Bronchial epithelial cell (primary cell): ENCODE data around the gene HOXB2. TPM values are rescaled to one million over a fixed set of nuclear protein-coding genes. Genes with fewer than 3 reads are reported as not detected.
A peak's percentile ranks its signal among the peaks of the same experiment; 100 is the strongest.

Experiments
- DNase-seq: peaks from one replicate; pipeline ENCODE4 v3.0.0-alpha.2; 2010; ENCODE audit warnings: low read depth
- FAIRE-seq: peaks from 2 replicates; lab custom pipeline; 2011; peaks lifted over from hg19 to GRCh38; lab: Jason Lieb, UNC
- H3K27me3 ChIP-seq: 2 replicates; pipeline ENCODE4 v1.5.1; 2011; ENCODE audit warnings: low read length; ENCODE audit not compliant: control insufficient read depth, insufficient read depth
- H3K36me3 ChIP-seq: 2 replicates; pipeline ENCODE4 v1.5.1; 2011; ENCODE audit warnings: low read length; ENCODE audit not compliant: control insufficient read depth, insufficient read depth
- H3K4me3 ChIP-seq: 2 replicates; pipeline ENCODE4 v1.5.1; 2011; ENCODE audit warnings: mild to moderate bottlenecking, low read depth, low read length, control low read depth
- CTCF ChIP-seq: IDR thresholded peaks from 2 replicates; pipeline ENCODE4 v1.5.1; 2011; ENCODE audit warnings: mild to moderate bottlenecking, moderate library complexity, low read length, control low read depth, inconsistent platforms; ENCODE audit not compliant: insufficient read depth, severe bottlenecking
- total RNA-seq: library from RNA; depleted of rRNA; stranded (reverse); fragments of >200 nt; gene quantifications from 2 replicates; pipeline ENCODE4 v1.2.1, GENCODE V29; 2014

Gene HOXB2
- total RNA-seq, 1 donor from 2014 or later: not detected

- DNase-seq (no peak), FAIRE-seq (no peak)
- TF ChIP-seq CTCF: peak; percentile 17
- peaks cover 70% of the 10 kb centered on the region for H3K27me3 ChIP-seq
- H3K36me3 ChIP-seq: no peaks in the 10 kb centered on the region
- no peak overlapping the region for H3K4me3 ChIP-seq
Measured at GRCh38 chr17:48550502-48551213, 5.7 kb upstream of the HOXB2 start.

- no peak for FAIRE-seq
- Histone ChIP-seq H3K36me3 (no peaks in the 10 kb centered on the region), H3K4me3 (no peak overlapping the region), H3K27me3 (peaks cover 75% of the 10 kb centered on the region)
- no peak for DNase-seq
- TF ChIP-seq CTCF: no peak
Measured at GRCh38 chr17:48549914-48550501, 5.1 kb upstream of the HOXB2 start.

- DNase-seq: no peak
- Histone ChIP-seq H3K36me3 (no peaks in the 10 kb centered on the region), H3K4me3 (no peak overlapping the region), H3K27me3 (peaks cover 73% of the 10 kb centered on the region)
- FAIRE-seq: no peak
- TF ChIP-seq CTCF: no peak
Measured at GRCh38 chr17:48549281-48549630, 4.3 kb upstream of the HOXB2 start.

GRCh38 chr17:48548523-48549280 is 3.8 kb upstream of the HOXB2 start:
- DNase-seq: no peak
- Histone ChIP-seq H3K4me3 (no peak overlapping the region), H3K27me3 (peaks cover 73% of the 10 kb centered on the region), H3K36me3 (no peaks in the 10 kb centered on the region)
- no peak for TF ChIP-seq CTCF
- no peak for FAIRE-seq

GRCh38 chr17:48547808-48548522 is 3.1 kb upstream of the HOXB2 start:
- Histone ChIP-seq H3K4me3 (no peak overlapping the region), H3K36me3 (no peaks in the 10 kb centered on the region), H3K27me3 (peaks cover 75% of the 10 kb centered on the region)
- FAIRE-seq: no peak
- no peak for DNase-seq
- TF ChIP-seq CTCF: no peak
